Aorta (tissue), 5 donors: ENCODE results near the gene ST6GALNAC2. TPM values are rescaled to one million over a fixed set of nuclear protein-coding genes. Genes with fewer than 3 reads are reported as not detected.
"Not testable (repeated sequence)": the region's sequence is repeated elsewhere in the genome, so short reads cannot be mapped to it uniquely, and the experiment has no call there.

ENCODE experiments used
- ATAC-seq: fragments of 200-7000 bp; cut with Tn5 transposase; one replicate; pipeline ENCODE4 v1.9.1; 2022; ENCODE audit warnings: moderate library complexity; ENCODE audit not compliant: low FRiP score
- DNase-seq, 2 donors: peaks; one replicate each; pipeline ENCODE4 v3.0.0-alpha.2; 2020
- H3K27ac ChIP-seq, 2 donors: one replicate each; pipeline ENCODE4 v1.5.1; 2013; ENCODE audit warnings: low read length in 2 of 2, mild to moderate bottlenecking in 2 of 2, moderate library complexity in 2 of 2, control low read depth in 1 of 2, inconsistent platforms in 1 of 2, low read depth in 1 of 2
- H3K27me3 ChIP-seq, 2 donors: one replicate each; pipeline ENCODE4 v1.6.1; 2013; ENCODE audit warnings: control low read depth in 1 of 2, low read length in 1 of 2, mild to moderate bottlenecking in 1 of 2, moderate library complexity in 1 of 2; ENCODE audit not compliant: insufficient read depth in 2 of 2, control insufficient read depth in 1 of 2
- H3K36me3 ChIP-seq, 2 donors: one replicate each; pipeline ENCODE4 v1.6.1; 2013; ENCODE audit warnings: control low read depth in 1 of 2, low read length in 1 of 2, mild to moderate bottlenecking in 1 of 2; ENCODE audit not compliant: insufficient read depth in 2 of 2, control insufficient read depth in 1 of 2
- H3K4me1 ChIP-seq, 2 donors: one replicate each; pipeline ENCODE4 v1.6.1; 2013; ENCODE audit warnings: low read length in 2 of 2, control low read depth in 1 of 2, mild to moderate bottlenecking in 1 of 2, moderate library complexity in 1 of 2; ENCODE audit not compliant: insufficient read depth in 2 of 2, control insufficient read depth in 1 of 2
- H3K4me3 ChIP-seq, 2 donors: one replicate each; pipeline ENCODE4 v1.5.1; 2013; ENCODE audit warnings: low read length in 2 of 2, control low read depth in 1 of 2, mild to moderate bottlenecking in 1 of 2
- H3K9me3 ChIP-seq: one replicate; pipeline ENCODE4 v1.6.1; 2013; ENCODE audit warnings: mild to moderate bottlenecking, low read length; ENCODE audit not compliant: control insufficient read depth
- WGBS, 2 donors: extraction: QIAGEN DNeasy Blood & Tissue Kit; methylation state at CpG; one replicate each; pipeline ENCODE4 v1.1.7; 2013; 5-methylcytosine and 5-hydroxymethylcytosine counted together
- intact Hi-C, 2 donors: fragments of 100-400 bp; cut with DNase I; formaldehyde crosslinking; loops; one replicate each; pipeline versions ENCODE4 v1.14.2 to v1.15.0; 2022
- polyA plus RNA-seq, 2 donors: library from polyadenylated mRNA; stranded (reverse); fragments of 200-250 nt; gene quantifications; one replicate each; pipeline ENCODE4 v1.2.3, GENCODE V29; 2013
- total RNA-seq, 2 donors: library from RNA; stranded (reverse); fragmentation: NEBNext Ultra II Directional; extraction: Animal tissue kit (Norgen Biotek cat#: 25700); gene quantifications; one replicate each; pipeline ENCODE4 v1.2.1, GENCODE V29; 2021
- donor health status: healthy with polysubstance abuse.
- donor health status: Bipolar disorder and iron deficiency.
- donor health status: DM: no; HTN: no; CAD: no.
- donor health status: DM: no; HTN: no; CAD: no.
- donor health status: DM: yes; HTN: yes; CAD: no.

Gene ST6GALNAC2
- total and polyA plus RNA-seq, 4 donors: 2.0 to 7.6 (median 2.5) TPM; not detected in 1

- ATAC-seq: no peak
- WGBS, 2 donors: 91 to 95% methylated on average over 29 to 32 of the region's 32 CpGs
- H3K9me3 ChIP-seq: no peaks in the 10 kb centered on the region
- H3K27me3 ChIP-seq: no peaks in the 10 kb centered on the region
- intact Hi-C loops: no loop called here
- peak in 1 of 2 donors; percentile 67 for DNase-seq
- no peak overlapping the region for H3K27ac ChIP-seq
- H3K36me3 ChIP-seq: no peaks in the 10 kb centered on the region
- H3K4me1 ChIP-seq: no peaks in the 10 kb centered on the region
- no peak overlapping the region for H3K4me3 ChIP-seq
Measured at GRCh38 chr17:76530811-76531485, 54.7 kb downstream of the ST6GALNAC2 start.

DNA sequence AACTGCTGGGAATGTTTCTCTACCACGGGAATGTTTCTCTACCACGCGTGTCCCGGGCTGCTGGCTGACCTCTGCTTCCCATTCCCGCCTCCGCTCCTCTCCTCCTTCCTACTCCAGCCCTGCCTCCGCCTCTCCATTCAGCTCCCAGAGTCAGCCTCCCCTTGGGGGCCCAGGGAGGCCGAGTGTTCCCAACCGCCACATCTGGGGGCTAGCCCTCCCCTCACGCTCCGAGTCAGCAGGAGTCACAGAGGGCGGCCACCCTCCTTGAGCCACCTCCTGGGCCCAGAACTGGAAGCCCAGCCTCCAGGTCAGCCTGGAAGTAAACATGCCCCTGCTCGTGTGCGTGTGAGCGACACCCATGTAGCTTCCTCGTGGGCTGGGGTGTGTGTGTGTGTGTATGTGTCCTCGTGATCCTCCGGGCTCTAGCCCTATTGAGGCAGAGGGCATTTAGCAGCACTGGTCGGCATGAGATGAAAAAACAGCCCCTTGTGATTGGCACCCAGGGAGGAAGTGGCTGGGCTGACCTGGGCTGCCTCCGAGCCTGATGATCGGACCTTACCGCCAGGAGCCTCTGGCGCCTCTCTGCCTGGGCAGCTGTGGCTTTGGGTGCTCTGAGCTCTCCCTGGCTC lies 55.5 kb downstream of the ST6GALNAC2 start:
- no peaks in the 10 kb centered on the region for H3K9me3 ChIP-seq
- H3K4me3 ChIP-seq: no peak overlapping the region
- H3K27ac ChIP-seq: no peak overlapping the region
- 26 to 41% methylated on average over 22 to 23 of the region's 23 CpGs for WGBS, 2 donors
- peak; percentile 71 to 85 for DNase-seq
- peak; percentile 73 for ATAC-seq
- H3K27me3 ChIP-seq: no peaks in the 10 kb centered on the region
- intact Hi-C loops: no loop called here
- no peaks in the 10 kb centered on the region for H3K36me3 ChIP-seq
- H3K4me1 ChIP-seq: no peaks in the 10 kb centered on the region

DNA sequence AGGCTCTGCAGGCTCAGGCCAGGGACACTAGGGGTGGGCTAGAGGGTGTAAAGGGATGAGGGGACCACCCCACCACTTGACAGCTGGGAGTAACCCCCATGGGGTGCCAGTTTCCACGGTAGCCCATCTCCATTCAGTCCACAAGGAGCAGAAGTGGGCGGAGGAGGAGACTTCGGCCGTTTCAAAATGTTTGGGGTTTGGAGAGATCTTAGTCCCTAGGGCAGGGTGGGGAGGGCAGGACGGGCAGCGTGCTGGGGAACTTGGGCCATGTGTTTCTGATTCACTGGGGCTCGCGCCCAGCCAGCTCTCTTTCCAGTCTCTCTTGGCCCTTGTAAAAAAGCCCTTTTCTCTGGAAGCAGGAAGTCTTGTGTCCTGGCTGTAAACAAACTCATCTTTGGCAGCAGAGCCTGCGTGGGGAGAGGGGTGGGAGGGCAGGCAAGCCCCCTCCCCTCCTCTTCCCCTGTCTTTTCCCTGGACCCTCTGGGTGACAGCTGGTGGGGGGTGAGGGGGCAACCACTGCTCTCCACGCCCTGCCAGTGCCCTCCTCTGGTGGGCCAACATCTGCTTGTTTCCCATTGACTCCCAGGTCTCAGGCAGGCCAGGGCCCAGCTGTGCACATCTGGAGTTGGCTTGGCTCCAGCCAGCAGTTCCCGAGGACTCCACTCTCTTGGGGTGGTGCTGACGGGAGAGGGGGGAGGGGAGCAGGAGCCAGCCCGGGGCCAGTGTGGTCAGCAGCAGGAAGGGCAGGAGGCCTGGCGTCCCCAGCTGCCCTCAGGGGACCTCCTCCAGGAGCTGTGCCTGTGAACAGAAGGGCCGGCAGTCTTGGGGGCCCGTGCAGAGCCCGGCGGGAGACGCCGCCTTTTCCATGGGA lies 56.2 kb downstream of the ST6GALNAC2 start:
- Histone ChIP-seq H3K27me3 (no peaks in the 10 kb centered on the region), H3K27ac (peak overlapping the region in 1 of 2 donors; percentile 29), H3K36me3 (no peaks in the 10 kb centered on the region), H3K9me3 (no peaks in the 10 kb centered on the region), H3K4me3 (no peak overlapping the region), H3K4me1 (no peaks in the 10 kb centered on the region)
- DNase-seq: peak; percentile 90 to 92
- peak; percentile 84 for ATAC-seq
- 4 to 8% methylated on average over 20 of the region's 20 CpGs for WGBS, 2 donors
- intact Hi-C loops: loop anchor here (10.0 kb wide), 1 partner anchor 185 kb away; the partner anchor contains the start of gene MXRA7 (in 2 of the 2)

DNA sequence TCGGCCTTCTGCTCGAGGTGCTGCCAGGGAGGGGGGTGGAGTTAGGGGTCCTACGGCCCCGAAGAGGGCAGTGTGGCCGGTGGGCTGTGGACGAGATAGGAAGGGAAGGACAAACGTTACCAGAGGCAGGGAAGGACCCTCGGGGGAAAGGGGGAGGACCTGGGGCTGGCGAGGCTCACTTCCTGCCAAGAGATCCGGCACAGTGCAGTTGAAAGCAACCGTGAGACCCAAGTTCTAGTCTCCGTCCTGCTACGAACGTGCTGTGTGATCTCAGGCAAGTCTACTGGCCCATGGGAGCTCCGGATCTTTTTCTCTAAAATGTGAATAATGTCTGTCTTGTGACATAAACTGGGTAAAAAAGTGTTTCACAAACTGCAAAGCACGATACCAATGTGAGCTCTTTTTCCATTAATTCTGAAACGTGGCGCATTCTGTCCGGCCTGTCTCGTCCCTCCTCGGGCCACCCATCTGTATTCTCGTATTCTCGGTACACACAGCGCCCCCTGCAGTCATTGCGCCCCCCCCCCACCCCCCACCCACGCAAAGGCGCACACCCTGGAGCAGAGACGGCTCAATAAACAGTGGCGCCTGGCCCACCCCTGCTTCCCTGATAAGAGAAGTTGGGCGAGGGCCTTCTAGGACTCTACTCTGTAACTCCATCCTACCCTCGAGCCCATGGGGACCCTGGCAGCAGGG lies 57.0 kb downstream of the ST6GALNAC2 start:
- 46 to 50% methylated on average over 30 to 31 of the region's 31 CpGs for WGBS, 2 donors
- H3K27me3 ChIP-seq: no peaks in the 10 kb centered on the region
- no peaks in the 10 kb centered on the region for H3K4me1 ChIP-seq
- peak overlapping the region in 1 of 2 donors; percentile 13 for H3K27ac ChIP-seq
- no peaks in the 10 kb centered on the region for H3K36me3 ChIP-seq
- no peaks in the 10 kb centered on the region for H3K9me3 ChIP-seq
- DNase-seq (no peak), ATAC-seq (peak; percentile 37)
- no peak overlapping the region for H3K4me3 ChIP-seq
- intact Hi-C loops: loop anchor here (10.0 kb wide), 1 partner anchor 186 kb away; the partner anchor contains the start of gene MXRA7 (in 2 of the 2)

DNA sequence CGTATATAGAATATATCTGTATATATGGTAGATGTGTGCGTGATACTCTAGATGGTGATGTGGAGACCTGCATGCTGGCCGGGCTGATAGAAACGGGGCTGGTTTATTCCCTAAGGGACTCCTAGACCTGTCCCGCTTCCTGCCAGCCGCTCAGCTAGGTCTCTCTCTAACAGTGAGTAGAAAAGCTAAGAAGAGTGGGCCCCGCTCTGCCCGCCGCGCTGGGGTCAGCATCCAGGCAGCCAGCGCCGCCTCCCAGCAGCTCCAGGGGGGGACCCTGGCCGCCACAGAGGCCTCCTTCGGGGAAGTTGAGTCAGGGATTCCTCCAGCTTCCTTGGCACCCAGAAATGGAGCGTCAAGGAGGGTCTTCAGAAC lies 57.5 kb downstream of the ST6GALNAC2 start:
- 82 to 83% methylated on average over 15 of the region's 15 CpGs for WGBS, 2 donors
- H3K4me1 ChIP-seq: no peaks in the 10 kb centered on the region

GRCh38 chr17:76527430-76528111 lies 58.1 kb downstream of the ST6GALNAC2 start:
- intact Hi-C loops: loop anchor here (10.0 kb wide), 1 partner anchor 187 kb away; the partner anchor contains the start of gene MXRA7 (in 2 of the 2)
- no peak for DNase-seq
- H3K9me3 ChIP-seq: no peaks in the 10 kb centered on the region
- peak; percentile 45 for ATAC-seq
- H3K27ac ChIP-seq: no peak overlapping the region
- no peak overlapping the region for H3K4me3 ChIP-seq
- 33 to 39% methylated on average over 26 of the region's 26 CpGs for WGBS, 2 donors
- H3K4me1 ChIP-seq: no peaks in the 10 kb centered on the region
- no peaks in the 10 kb centered on the region for H3K27me3 ChIP-seq
- H3K36me3 ChIP-seq: no peaks in the 10 kb centered on the region

More for the DNA sequence above, 57.5 kb downstream of the ST6GALNAC2 start:
- no peaks in the 10 kb centered on the region for H3K9me3 ChIP-seq
- no peaks in the 10 kb centered on the region for H3K27me3 ChIP-seq
- no peak overlapping the region for H3K27ac ChIP-seq
- DNase-seq: no peak
- no peak for ATAC-seq
- H3K36me3 ChIP-seq: no peaks in the 10 kb centered on the region
- no peak overlapping the region for H3K4me3 ChIP-seq
- intact Hi-C loops: loop anchor here (10.0 kb wide), 1 partner anchor 187 kb away; the partner anchor contains the start of gene MXRA7 (in 2 of the 2)

DNA sequence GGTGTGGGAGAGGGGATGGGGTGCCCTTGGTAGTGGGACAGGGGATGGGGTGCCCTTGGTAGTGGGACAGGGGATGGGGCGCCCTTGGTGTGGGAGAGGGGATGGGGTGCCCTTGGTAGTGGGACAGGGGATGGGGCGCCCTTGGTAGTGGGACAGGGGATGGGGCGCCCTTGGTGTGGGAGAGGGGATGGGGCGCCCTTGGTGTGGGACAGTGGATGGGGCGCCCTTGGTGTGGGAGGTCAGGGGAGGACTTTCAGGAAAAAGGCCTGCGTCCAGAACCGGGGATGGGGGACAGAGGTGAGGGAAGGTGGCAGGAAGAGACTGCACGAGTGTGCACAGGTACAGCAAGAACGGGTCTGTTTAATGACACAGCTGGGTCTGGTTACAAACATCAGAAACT lies 58.6 kb downstream of the ST6GALNAC2 start:
- H3K4me1 ChIP-seq, H3K27me3 ChIP-seq, H3K9me3 ChIP-seq, H3K27ac ChIP-seq, DNase-seq, H3K4me3 ChIP-seq, ATAC-seq, H3K36me3 ChIP-seq: not testable (repeated sequence)
- WGBS, 2 donors: 82 to 83% methylated on average over 7 to 9 of the region's 9 CpGs
- intact Hi-C loops: loop anchor here (10.0 kb wide), 1 partner anchor 188 kb away; the partner anchor contains the start of gene MXRA7 (in 2 of the 2)
